ENCODE results near the gene ARHGAP44. TPM values are rescaled to one million over a fixed set of nuclear protein-coding genes. Genes with fewer than 3 reads are reported as not detected.

Gene ARHGAP44
- total RNA-seq, 1 donor from 2014 or later: 7.2 TPM

DNA sequence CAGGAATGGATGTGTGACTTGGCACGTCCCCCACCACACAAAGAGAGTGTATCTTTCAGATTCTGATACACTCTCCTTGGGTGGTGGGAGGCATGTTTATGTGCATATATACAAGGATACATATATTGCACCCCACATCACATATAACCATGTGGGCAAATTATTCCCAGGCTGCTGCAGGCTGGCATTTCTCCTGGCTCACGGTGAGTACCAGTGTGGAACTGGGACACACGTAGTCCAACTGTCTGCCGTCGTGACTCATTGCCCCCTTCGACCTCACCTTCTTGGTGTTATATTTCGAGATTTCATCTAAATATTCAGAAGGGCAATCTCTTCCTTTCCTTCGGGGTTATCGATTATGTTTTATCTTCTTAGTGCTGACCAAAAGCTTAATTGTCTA is 24.4 kb downstream of the ARHGAP44 start:
- Mint-ChIP-seq H3K27me3 (ENCODE audit: unreplicated experiment) (peaks cover 5% of the 10 kb centered on the region), H3K4me1 (ENCODE audit: unreplicated experiment) (no peaks in the 10 kb centered on the region), H3K27ac (ENCODE audit: unreplicated experiment) (no peak overlapping the region), H3K9me3 (ENCODE audit: unreplicated experiment) (peaks cover 16% of the 10 kb centered on the region), H3K4me3 (ENCODE audit: unreplicated experiment) (no peak overlapping the region), H3K36me3 (ENCODE audit: unreplicated experiment) (peaks cover 2% of the 10 kb centered on the region)
- TF ChIP-seq, protein P1, sequence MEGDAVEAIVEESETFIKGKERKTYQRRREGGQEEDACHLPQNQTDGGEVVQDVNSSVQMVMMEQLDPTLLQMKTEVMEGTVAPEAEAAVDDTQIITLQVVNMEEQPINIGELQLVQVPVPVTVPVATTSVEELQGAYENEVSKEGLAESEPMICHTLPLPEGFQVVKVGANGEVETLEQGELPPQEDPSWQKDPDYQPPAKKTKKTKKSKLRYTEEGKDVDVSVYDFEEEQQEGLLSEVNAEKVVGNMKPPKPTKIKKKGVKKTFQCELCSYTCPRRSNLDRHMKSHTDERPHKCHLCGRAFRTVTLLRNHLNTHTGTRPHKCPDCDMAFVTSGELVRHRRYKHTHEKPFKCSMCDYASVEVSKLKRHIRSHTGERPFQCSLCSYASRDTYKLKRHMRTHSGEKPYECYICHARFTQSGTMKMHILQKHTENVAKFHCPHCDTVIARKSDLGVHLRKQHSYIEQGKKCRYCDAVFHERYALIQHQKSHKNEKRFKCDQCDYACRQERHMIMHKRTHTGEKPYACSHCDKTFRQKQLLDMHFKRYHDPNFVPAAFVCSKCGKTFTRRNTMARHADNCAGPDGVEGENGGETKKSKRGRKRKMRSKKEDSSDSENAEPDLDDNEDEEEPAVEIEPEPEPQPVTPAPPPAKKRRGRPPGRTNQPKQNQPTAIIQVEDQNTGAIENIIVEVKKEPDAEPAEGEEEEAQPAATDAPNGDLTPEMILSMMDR (IDR thresholded peaks at IDR 0.05): no peak
- no peak for DNase-seq (ENCODE audit: extremely low spot score, unreplicated experiment)

DNA sequence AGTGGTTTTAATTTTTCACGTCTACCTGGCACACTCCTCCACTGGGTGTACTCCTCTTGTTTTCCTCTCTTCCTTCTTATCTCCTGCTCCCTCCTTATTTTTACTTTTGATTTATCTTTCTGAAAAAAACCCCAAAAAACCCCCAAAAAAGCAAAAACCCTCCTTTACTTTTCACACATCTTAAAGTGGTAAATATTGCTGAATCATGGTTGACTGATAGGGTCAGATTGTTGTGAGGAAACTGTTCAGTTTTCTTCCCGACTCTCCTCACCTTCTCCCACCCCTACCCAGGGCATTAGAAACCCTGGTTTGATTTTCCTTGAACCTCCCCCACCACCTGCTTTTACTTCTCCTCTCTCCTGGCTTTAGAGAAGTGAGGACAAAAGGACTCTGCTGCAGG is 25.4 kb downstream of the ARHGAP44 start:
- H3K4me3 Mint-ChIP-seq (ENCODE audit: unreplicated experiment): no peak overlapping the region
- H3K27me3 Mint-ChIP-seq (ENCODE audit: unreplicated experiment): peaks cover 5% of the 10 kb centered on the region

DNA sequence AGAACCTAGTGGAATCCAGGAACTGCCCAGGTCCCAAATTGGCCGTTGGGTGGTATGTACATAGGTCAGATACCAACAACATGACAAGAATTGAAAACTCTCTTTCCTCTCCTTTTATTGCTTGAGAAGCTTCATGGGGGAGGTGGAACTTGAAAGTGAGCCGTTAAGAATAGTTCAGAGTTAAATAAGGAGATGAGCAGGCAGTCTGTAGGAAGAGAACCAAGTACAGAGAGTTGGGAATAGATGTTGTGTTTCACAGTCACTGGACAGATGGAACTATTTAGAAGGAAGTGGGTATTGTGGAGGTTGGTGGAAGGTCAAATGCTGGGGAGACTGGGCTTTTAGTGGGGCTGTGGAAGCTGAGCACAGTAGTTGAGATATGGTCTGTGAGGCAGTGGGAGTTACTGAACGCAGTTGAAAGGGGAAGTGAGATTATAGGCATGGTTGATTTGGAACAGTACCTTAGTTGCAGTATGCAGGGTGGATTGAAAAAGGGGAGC is 26.4 kb downstream of the ARHGAP44 start:
- Mint-ChIP-seq H3K36me3 (ENCODE audit: unreplicated experiment) (peaks cover 2% of the 10 kb centered on the region), H3K4me3 (ENCODE audit: unreplicated experiment) (no peak overlapping the region), H3K27ac (ENCODE audit: unreplicated experiment) (no peak overlapping the region), H3K4me1 (ENCODE audit: unreplicated experiment) (peaks cover under 1% of the 10 kb centered on the region), H3K27me3 (ENCODE audit: unreplicated experiment) (peaks cover 5% of the 10 kb centered on the region), H3K9me3 (ENCODE audit: unreplicated experiment) (peaks cover 4% of the 10 kb centered on the region)
- DNase-seq (ENCODE audit: extremely low spot score, unreplicated experiment): no peak
- TF ChIP-seq, protein P1 (IDR thresholded peaks at IDR 0.05): no peak

More for the DNA sequence above, 25.4 kb downstream of the ARHGAP44 start:
- no peaks in the 10 kb centered on the region for H3K4me1 Mint-ChIP-seq (ENCODE audit: unreplicated experiment)
- peaks cover 5% of the 10 kb centered on the region for H3K9me3 Mint-ChIP-seq (ENCODE audit: unreplicated experiment)
- TF ChIP-seq, protein P1 (IDR thresholded peaks at IDR 0.05): no peak
- no peak for DNase-seq (ENCODE audit: extremely low spot score, unreplicated experiment)
- peaks cover 2% of the 10 kb centered on the region for H3K36me3 Mint-ChIP-seq (ENCODE audit: unreplicated experiment)
- no peak overlapping the region for H3K27ac Mint-ChIP-seq (ENCODE audit: unreplicated experiment)

DNA sequence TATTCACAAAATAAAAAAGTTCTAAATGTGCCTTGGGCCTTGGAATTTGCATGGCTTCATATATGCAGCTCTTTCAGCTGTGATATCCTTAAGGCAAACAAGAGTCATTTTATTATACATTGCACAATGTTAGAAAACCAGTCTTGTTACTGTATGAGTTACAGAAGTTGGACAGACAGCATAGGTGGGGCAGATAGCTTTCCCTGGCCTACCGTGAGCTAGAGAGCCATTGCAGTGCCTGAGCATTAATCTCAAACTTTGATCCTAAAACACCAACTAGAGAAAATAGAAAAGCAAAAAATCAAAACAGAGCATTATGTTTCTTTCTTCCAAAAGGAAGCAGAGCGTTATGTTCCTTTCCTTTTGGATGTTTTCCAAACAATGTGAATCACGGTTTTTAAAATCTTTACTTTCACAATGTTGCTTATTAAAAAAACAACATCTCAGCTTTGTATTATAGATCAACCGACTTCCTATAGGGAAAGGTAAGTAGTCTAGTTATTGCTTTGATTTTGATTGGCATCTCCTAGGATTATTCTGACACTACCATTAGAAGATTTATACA is 32.2 kb downstream of the ARHGAP44 start:
- DNase-seq (ENCODE audit: extremely low spot score, unreplicated experiment): no peak
- Mint-ChIP-seq H3K36me3 (ENCODE audit: unreplicated experiment) (peaks cover 2% of the 10 kb centered on the region), H3K9me3 (ENCODE audit: unreplicated experiment) (peaks cover 4% of the 10 kb centered on the region)

DNA sequence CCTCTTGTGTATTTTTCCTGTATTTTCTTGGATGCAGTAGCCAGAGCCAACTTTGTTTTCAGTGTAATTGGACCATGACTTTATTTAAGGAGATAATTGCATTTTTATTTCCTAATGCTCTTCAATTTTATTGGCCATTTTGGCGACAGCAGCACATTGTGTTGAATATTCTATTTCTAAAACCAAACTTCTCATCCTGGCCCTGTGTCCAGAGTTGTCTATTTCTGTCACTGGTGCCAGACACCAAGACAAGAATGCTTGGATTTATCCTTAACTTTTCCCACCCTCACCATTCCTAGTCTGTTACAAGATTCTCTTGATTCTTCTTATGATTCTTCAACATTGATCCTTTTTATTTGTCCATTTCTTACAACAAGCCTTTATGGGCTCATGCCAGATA is 37.1 kb downstream of the ARHGAP44 start:
- Mint-ChIP-seq H3K27ac (ENCODE audit: unreplicated experiment) (no peak overlapping the region), H3K27me3 (ENCODE audit: unreplicated experiment) (no peaks in the 10 kb centered on the region), H3K4me1 (ENCODE audit: unreplicated experiment) (peaks cover 5% of the 10 kb centered on the region), H3K4me3 (ENCODE audit: unreplicated experiment) (no peak overlapping the region), H3K36me3 (ENCODE audit: unreplicated experiment) (no peaks in the 10 kb centered on the region), H3K9me3 (ENCODE audit: unreplicated experiment) (peaks cover 15% of the 10 kb centered on the region)
- TF ChIP-seq, protein P1 (IDR thresholded peaks at IDR 0.05): no peak
- no peak for DNase-seq (ENCODE audit: extremely low spot score, unreplicated experiment)

More for the DNA sequence above, 32.2 kb downstream of the ARHGAP44 start:
- Mint-ChIP-seq H3K27ac (ENCODE audit: unreplicated experiment) (peak overlapping the region; percentile 36), H3K27me3 (ENCODE audit: unreplicated experiment) (peaks cover 2% of the 10 kb centered on the region), H3K4me3 (ENCODE audit: unreplicated experiment) (no peak overlapping the region), H3K4me1 (ENCODE audit: unreplicated experiment) (peaks cover 12% of the 10 kb centered on the region)
- TF ChIP-seq, protein P1 (IDR thresholded peaks at IDR 0.05): no peak
